ENCODE data around the gene LYPD6B.

Gene LYPD6B

DNA sequence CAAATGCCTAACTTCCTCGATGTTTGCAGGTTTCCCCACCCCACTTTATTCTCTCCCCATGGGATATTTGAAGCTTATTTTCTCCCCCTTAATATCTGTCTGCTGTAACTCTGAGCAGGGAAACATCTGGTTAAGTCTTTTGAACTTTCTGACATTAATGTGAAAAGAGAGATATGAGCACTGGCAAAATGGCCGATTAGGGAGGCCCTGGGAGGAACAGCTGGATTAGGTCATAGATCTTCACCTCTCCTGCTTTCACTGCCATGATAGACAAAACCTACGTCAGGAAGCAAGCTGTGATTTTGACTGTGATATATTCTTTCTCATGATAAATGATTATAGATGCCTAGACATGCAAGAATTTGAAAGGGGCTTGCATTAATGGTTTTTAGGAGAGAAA, 43.6 kb downstream of the LYPD6B start:
- DNase-seq, result no peak

- DNase-seq, result peak; percentile 32
Measured at GRCh38 chr2:149082735-149083134, 44.2 kb downstream of the LYPD6B start.

- DNase-seq, result no peak
Measured at GRCh38 chr2:149084924-149085795, 46.7 kb downstream of the LYPD6B start.

GRCh38 chr2:149087751-149088150, 49.3 kb downstream of the LYPD6B start:
- DNase-seq, result no peak

DNA sequence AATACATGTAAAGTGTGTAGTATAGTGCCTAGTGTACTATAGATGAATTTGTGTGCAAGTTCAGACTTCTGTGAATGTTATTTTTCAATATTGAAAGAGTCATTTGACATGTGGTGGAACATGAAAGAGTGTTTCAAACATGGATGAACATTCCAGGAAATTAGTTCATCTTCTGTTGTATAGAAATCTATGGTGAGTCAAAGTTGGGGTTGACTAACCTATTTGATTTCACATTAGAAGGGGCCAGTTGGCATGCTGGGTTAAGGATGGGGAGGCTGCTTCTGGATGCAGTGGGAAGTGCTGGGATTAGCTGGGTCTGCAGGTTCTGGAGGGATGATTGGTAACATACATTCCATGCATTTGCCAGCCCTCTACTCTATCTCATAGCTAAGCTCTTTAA, 50.6 kb downstream of the LYPD6B start:
- DNase-seq, result no peak

GRCh38 chr2:149090706-149091105, 52.2 kb downstream of the LYPD6B start:
- no peak for DNase-seq

- no peak for DNase-seq
Measured at GRCh38 chr2:149093579-149093978, 55.1 kb downstream of the LYPD6B start.

- no peak for DNase-seq
Measured at GRCh38 chr2:149094217-149095015, 55.9 kb downstream of the LYPD6B start.

DNA sequence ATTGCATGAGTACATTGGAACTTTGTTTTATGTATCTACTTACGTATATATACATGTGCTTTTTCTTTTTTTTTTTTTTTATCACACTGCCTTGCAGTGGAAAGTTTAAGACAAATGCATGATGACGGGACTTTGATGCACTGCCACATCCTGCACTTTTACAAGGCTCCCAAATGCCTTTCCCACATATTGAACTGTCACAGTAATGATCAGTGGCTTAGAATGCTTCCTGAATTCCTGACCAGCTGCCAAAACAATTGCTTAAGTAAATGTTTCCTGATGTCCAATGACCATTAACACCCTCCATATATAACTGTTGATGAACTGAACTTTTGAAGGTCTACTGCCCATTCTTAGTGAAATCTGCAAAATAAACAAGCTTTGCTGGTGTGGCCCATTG, 60.2 kb downstream of the LYPD6B start:
- DNase-seq, result no peak

- no peak for DNase-seq
Measured at GRCh38 chr2:149099298-149099697, 60.8 kb downstream of the LYPD6B start.

DNA sequence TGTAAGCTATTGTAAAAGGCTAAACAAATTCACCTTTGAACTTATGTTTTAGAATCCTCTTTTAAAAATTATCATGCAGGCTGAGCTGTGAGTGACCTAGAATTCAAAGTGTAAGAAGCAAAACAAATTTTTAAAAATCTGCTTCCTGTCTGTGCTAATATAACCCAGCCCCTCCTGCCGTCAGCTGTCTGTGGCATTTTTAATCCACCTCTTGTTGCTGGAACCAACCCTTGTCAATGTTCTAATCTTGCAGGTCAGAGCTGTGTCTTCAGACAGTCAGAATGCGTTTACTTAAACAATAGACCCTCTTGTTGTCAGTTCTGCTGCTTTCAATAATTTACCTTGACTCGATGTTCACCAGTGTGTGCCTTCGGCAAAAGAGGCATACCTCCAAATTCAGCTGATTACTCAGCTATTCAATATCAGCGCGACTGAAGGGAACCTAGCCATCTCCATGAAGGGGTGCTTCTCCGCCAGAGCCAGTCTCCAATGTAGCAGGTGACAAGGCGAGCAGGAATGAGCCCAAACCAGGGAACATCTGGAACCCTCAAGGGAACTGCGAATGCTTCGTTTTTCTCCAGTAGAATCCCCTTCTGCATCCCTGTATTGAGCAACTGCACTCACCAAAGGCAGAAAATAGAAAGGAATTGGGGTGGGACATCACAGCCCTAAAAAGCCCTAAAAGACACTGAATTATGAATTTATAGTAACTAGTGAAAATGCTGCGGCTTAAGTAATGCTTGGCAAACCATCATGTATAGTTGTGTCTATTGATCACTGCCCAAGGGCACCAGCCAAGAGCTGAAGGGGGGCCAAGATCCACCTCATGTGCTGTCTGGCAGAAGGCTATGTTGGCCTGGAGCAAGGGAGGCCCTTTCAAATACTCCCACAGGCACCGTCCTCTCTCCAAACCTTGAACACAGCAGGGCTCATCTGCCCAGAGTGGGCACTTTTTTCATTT, 62.5 kb downstream of the LYPD6B start:
- DNase-seq, result no peak

DNA sequence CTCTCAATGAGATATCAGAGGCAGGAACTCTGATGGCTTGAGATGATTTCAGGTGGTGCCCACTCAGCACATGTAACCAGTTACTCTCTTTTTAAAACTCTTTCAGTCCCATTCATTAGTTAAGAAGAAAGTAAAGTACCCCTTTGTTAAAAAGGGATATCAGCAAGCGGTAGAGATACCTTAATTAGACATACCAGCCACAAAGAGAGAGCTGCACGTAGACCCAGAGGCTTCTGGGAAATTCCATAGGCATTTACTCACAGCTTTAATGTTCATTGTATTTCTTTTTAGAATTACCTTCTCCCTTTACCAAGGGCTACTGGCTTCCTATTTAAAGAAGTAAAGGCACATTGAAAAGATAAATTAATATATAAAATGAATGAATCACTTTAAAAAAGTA, 63.3 kb downstream of the LYPD6B start:
- no peak for DNase-seq

DNA sequence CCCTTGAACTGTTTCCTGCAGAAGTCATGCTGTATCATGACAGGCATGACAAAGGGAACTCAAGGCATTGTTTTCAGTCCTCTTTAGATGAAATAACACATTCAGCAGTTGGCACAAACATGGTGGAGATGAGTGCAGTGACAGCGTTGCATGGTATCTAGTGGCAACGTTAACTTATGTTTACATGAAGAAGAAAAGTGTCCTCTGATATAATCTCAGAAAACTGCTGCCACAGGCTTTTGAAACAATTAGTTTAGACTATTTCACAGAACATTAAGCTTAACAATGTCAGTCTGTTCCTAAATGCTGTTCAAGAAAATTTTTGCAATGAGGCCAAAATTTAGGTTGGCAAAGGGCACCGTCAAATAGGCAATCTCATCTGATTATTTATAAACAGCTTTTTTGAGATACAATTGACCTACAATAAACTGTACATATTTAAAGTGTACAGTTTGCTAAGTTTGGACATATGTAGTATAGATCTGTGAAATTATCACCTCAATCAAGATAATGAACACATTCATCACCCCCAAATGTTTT, 64.7 kb downstream of the LYPD6B start:
- DNase-seq, result no peak

GRCh38 chr2:149104221-149104620, 65.7 kb downstream of the LYPD6B start:
- no peak for DNase-seq

DNA sequence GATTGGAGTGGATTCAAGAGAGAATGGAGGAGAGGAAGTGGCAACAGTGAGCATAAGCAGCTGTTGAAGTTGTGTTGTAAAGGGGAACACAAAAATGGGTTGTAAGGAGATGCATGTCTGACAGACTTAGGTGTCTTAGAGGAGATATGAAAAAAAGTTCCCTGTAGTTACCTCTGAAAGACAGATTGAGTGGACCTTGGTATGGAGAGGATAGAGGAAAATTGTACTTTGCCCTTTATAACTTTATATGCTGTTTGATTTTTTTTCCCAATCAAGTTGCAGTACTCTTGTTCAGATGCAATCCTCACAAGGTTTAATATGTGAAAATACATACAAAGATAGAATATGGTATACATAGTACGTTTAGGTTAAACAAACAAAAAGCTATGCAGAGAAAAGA, 73.6 kb downstream of the LYPD6B start:
- DNase-seq, result no peak

- no peak for DNase-seq
Measured at GRCh38 chr2:149112713-149113112, 74.2 kb downstream of the LYPD6B start.

DNA sequence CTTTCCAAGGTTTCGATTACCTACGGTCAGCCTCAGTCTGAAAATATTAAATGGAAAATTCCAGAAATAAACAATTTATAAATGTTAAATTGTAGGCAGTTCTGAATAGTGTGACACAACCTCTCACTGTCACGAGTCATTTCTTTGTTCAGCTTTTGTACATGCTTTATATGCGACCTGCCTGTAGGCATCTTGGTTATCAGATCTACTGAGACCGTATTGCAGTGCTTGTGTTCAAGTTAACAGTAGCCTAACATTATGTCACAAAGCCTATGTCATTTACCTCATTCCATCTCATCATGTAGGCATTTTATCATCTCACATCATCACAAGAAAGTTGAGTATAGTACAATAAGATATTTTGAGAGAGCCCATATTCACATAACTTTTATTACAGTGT, 77.3 kb downstream of the LYPD6B start:
- no peak for DNase-seq

- no peak for DNase-seq
Measured at GRCh38 chr2:149119368-149119767, 80.9 kb downstream of the LYPD6B start.

GRCh38 chr2:149122516-149122915, 84.0 kb downstream of the LYPD6B start:
- DNase-seq, result no peak

- DNase-seq, result peak; percentile 20
Measured at GRCh38 chr2:149125031-149125725, 86.7 kb downstream of the LYPD6B start.

- DNase-seq, result no peak
Measured at GRCh38 chr2:149129433-149129832, 90.9 kb downstream of the LYPD6B start.

GRCh38 chr2:149132339-149132738, 93.8 kb downstream of the LYPD6B start:
- DNase-seq, result no peak
